ENCODE results near the gene BRICD5.

The BRICD5 gene

GRCh38 chr16:2237493-2238149 is 27.0 kb upstream of the BRICD5 start:
- FAIRE-seq (no peak), DNase-seq (ENCODE audit: low spot score) (no peak)

DNA sequence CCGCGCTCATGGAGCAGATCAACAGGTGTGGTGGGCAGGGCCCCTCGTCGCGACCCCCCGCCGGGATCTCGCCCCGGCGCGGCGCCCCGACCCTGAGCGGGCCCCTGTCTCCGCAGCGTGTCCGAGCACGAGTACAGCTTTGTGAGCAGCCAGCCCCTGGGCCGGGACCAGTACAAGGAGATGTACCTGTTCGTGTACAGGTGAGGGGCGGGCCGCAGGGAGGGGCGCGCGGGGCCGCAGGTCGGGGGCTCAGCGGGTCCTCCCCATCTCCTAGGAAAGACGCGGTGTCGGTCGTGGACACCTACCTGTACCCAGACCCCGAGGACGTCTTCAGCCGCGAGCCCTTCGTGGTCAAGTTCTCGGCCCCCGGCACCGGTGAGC is 26.4 kb upstream of the BRICD5 start:
- FAIRE-seq (no peak), DNase-seq (ENCODE audit: low spot score) (no peak)

DNA sequence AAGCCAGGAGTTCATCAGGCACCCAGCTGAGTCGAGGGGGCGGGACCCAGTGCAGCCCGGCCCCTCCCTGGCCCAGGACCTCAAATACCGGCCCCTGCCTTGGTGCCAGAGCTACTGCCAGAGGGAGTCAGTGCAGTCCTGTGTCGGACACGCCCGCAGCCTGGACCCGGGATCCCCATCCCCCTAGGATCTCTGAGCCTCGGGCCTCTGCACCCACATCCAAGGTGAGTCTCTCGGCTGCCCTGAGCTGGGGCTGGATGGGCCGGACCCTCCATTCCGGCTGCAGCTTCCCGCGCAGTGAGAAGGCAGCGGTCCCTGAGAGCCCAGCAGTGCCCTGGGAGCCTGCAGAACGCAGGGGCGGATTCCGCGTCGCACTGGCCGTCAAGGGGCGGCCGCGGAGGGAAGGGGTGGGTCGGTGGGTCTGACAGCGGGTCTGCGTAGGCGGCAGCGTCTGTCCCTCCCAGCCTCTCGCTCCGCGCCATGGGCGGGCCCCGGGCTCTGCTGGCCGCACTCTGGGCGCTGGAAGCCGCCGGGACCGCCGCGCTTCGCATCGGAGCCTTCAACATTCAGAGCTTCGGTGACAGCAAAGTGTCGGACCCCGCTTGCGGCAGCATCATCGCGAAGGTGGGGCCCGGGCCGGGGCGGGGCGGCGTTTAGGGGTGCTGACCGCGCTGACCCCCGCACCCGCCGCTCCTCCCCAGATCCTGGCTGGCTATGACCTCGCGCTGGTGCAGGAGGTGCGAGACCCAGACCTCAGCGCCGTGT is 25.9 kb upstream of the BRICD5 start, which contains the start of gene DNASE1L2:
TSS of gene DNASE1L2 (plus strand) at position 108 of the 765 bp plus-strand sequence. CDS start at position 481, 373 bp downstream.
- FAIRE-seq: no peak
- no peak for DNase-seq (ENCODE audit: low spot score)

- FAIRE-seq (no peak), DNase-seq (ENCODE audit: low spot score) (no peak)
These were observed 25.2 kb upstream of the BRICD5 start for GRCh38 chr16:2235695-2236336.

DNA sequence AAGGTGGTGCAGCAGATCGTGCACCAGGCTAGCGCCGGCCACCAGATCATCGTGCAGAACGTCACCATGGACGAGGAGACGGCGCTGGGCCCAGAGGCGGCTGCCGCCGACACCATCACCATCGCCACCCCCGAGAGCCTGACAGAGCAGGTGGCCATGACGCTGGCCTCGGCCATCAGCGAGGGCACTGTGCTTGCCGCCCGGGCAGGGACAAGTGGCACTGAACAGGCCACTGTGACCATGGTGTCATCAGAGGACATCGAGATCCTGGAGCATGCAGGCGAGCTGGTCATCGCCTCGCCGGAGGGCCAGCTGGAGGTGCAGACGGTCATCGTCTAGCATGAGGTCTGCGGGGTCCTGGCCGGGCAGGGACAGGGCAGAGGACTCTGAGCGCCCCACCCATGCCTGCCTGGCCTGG is 24.6 kb upstream of the BRICD5 start:
- FAIRE-seq (no peak), DNase-seq (ENCODE audit: low spot score) (no peak)

GRCh38 chr16:2234813-2235170 is 24.1 kb upstream of the BRICD5 start:
- no peak for DNase-seq (ENCODE audit: low spot score)
- no peak for FAIRE-seq

DNA sequence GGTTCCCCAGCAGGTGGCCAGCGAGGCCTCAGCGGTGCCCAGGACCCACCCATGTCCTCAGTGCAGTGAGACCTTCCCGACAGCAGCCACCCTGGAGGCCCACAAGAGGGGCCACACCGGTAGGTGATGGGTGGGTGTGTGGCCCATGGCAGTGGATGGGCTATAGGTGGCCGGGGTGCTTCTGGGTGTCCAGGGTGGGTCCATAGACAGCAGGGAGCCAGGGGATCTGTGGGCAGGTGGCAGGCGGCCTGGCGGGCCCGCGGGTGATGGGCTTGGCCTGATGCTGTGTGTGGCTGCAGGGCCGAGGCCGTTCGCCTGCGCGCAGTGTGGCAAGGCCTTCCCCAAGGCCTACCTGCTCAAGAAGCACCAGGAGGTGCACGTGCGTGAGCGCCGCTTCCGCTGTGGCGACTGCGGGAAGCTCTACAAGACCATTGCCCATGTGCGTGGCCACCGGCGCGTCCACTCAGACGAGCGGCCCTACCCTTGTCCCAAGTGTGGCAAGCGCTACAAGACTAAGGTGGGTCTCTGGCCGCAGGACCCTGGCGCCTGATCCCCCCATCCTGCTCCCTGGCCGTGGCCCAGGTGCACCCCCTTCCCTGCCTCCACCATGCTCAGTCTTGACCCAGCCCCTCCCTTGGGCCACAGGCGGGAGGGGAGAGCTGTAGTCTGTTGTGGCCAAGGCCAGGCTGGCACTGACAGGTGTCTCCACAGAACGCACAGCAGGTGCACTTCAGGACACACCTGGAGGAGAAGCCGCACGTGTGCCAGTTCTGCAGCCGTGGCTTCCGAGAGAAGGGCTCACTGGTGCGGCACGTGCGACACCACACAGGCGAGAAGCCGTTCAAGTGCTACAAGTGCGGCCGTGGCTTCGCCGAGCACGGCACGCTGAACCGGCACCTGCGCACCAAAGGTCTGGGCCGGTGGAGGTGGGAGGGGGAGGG is 23.5 kb upstream of the BRICD5 start:
- FAIRE-seq: no peak
- no peak for DNase-seq (ENCODE audit: low spot score)

DNA sequence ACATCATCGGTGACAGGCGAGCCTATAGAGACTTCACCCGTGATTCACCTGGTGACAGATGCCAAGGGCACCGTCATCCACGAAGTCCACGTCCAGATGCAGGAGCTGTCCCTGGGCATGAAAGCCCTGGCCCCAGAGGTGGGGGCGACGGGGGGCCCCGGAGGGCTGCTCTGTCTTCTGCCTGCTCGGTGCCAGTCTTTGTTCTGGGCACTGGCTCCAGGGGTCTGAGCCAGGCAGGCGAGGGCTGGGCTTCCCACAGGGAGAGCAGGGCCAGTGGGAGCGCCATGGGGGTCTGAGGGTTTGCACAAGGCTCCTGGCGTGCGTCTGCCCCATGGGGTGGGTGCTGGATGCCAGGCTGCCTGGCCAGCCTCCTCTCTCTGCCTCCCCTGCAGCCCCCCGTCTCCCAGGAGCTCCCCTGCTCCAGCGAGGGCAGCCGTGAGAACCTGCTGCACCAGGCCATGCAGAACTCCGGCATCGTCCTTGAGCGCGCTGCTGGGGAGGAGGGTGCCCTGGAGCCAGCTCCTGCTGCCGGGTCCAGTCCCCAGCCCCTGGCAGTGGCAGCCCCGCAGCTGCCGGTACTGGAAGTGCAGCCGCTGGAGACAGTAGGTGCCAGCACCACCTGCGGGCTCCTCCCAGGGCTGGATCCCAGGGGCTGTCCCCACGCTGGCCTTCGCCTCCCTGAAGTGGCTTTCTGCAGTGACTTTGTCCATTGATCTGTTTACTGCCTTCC is 22.5 kb upstream of the BRICD5 start:
- no peak for FAIRE-seq
- DNase-seq (ENCODE audit: low spot score): no peak

- DNase-seq (ENCODE audit: low spot score) (no peak), FAIRE-seq (no peak)
These were observed 21.7 kb upstream of the BRICD5 start for GRCh38 chr16:2232094-2232990.

DNA sequence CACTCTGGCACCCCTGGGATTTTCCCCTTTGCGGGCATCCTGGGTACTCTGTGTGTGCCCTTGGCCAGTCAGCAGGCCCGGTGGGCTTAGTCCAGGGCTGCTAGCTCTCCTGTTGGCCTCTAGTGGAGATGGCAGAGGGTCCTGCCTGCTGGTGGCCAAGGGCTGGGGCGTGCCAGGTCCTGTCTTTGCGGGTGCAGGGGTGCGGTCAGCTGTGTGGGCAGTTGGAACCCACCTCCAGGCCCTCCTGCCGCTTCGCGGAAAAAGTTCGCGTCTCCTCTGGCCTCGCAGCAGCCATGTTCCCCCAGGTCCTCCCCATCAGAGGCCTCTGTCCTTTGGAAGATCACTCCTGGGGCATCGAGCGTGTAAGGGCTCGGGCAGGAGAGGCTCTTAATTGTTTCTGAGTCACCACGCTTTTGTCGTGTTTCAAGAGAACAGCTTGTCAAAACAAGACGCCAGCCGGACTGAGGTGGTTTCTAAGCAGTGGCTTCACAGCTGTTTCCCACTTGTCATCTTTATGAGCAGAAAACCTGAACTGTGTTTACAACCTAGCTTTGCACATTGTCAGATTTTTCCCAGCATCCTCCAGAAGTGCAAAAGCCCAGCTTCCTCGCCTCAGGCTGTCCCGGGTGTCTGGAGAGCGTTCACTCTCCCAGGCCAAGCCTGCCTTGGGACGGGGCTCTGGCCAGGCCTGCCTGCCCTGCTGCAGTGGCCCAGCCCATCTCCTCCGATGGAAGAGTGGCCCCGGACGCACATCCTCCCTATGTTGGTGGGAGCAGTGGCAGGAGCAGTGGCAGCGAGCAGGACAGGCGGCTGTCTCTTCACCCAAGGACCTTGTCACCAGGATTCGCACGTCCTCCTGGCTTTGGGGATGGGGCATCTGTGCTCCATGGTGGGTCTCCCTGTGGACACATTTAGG is 20.6 kb upstream of the BRICD5 start:
- DNase-seq (ENCODE audit: low spot score) (no peak), FAIRE-seq (no peak)

- FAIRE-seq (no peak), DNase-seq (ENCODE audit: low spot score) (no peak)
These were observed 19.7 kb upstream of the BRICD5 start for GRCh38 chr16:2230376-2230775.

DNA sequence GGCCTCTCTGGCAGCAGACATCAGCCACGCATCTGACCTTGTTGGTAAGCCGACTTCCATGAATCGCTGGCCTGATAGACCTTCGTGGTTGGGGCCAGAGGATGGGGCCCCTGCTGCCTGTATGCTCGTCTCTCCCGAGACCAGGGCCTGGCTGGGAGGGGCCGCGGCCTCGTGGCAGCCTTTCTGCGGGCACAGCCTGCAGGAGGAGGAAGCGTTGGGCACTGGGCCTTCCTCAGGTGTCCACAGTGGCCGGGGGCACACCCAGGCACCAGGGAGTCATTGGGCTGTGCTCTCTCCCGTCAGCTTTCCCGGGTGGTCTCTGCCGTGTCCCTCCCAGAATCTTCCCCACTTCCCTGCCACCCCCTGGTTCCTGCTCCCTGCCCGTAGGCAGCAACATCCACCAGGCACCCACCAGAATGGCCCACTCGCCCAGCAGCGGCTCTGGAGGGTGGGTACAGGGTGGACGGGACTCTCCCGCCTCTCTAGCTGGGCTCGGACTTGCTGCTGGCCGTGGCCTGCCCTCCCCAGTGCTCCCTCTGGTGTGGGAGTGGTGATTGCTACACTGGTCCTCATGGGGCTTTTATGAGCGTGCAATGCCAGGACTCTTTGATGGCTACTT is 19.1 kb upstream of the BRICD5 start:
- FAIRE-seq (no peak), DNase-seq (ENCODE audit: low spot score) (no peak)

GRCh38 chr16:2229091-2229490 is 18.4 kb upstream of the BRICD5 start:
- DNase-seq (ENCODE audit: low spot score) (no peak), FAIRE-seq (no peak)

- no peak for DNase-seq (ENCODE audit: low spot score)
- FAIRE-seq: no peak
These were observed 17.6 kb upstream of the BRICD5 start for GRCh38 chr16:2228161-2228824.

- FAIRE-seq (no peak), DNase-seq (ENCODE audit: low spot score) (no peak)
These were observed 16.3 kb upstream of the BRICD5 start for GRCh38 chr16:2226918-2227317.

GRCh38 chr16:2226245-2226793 is 15.7 kb upstream of the BRICD5 start:
- DNase-seq (ENCODE audit: low spot score): no peak
- FAIRE-seq: no peak

GRCh38 chr16:2223942-2224486 is 13.4 kb upstream of the BRICD5 start:
- FAIRE-seq: no peak
- peak; percentile 59 for DNase-seq (ENCODE audit: low spot score)

Measured in urothelium cell line (cell line).